Measurements from ENCODE around the gene GRPEL1. TPM values are rescaled to one million over a fixed set of nuclear protein-coding genes. Genes with fewer than 3 reads are reported as not detected.
A peak's percentile ranks its signal among the peaks of the same experiment; 100 is the strongest.

The GRPEL1 gene
- polyA plus RNA-seq, 1 of the 3 experiments (the other 2 are of a cell fraction), result 29.8 TPM

DNA sequence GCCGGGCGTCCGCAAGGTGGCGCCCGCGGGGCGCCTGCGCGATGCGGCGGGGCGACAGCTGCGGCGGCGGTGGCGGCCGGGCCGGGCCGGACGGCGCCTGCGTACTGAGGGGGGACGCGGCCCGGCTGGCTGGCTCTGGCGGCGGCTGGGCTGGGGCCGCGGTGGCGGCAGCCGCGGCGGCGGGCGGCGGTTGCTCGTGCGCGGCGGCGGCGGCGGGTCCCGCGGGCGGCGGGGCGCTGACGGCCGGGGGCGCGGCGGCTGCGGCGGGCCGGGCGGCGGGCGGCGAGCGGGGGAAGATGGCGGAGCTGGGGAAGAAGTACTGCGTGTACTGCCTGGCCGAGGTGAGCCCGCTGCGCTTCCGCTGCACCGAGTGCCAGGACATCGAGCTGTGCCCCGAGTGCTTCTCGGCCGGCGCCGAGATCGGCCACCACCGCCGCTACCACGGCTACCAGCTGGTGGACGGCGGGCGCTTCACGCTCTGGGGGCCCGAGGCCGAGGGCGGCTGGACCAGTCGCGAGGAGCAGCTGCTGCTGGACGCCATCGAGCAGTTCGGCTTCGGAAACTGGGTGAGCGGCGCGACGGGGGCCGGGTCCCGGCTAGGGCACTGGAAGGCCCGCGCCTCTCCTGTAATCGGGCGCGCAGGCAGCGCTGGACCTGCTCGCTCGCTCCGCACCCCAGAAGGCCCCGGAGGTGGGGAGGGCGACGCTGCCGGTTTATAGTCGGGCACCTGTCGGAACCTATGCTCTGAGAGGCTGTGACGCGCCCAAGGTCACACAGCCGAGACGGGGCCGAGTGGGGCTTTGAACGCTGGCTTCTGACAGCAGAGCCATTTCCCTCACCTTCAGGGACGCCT lies 24.4 kb downstream of the GRPEL1 start, which contains the start of gene TADA2B:
Gene TADA2B (plus strand): TSS at position 89 of the 853 bp plus-strand sequence. CDS start 208 bp downstream, at position 297.
- Histone ChIP-seq H3K9me2 (no peaks in the 10 kb centered on the region), H3F3A (replicated peaks; ENCODE audit: insufficient read depth) (peaks cover 9% of the 10 kb centered on the region), H3K4me3 (ENCODE audit: low read depth in 2 of 2, low read length in 1 of 2) (peak within 1 kb of the TSS; percentile 92 to 96), H3K4me1 (ENCODE audit: control insufficient read depth in 1 of 2, insufficient read depth in 2 of 2, low read depth in 1 of 2, low read length in 1 of 2) (peaks cover 15 to 29% of the 10 kb centered on the region in 2 experiments), H3K79me2 (ENCODE audit: insufficient read depth) (peaks cover 53% of the 10 kb centered on the region), H2AFZ (ENCODE audit: low read depth) (peak within 1 kb of the TSS; percentile 78), H3K9ac (peak within 1 kb of the TSS; percentile 86), H3K27me3 (ENCODE audit: insufficient read depth) (no peaks in the 10 kb centered on the region), H3K4me2 (peak within 1 kb of the TSS; percentile 100), H3K27ac (ENCODE audit: low read depth in 2 of 2, low read length in 1 of 2) (peak within 1 kb of the TSS; percentile 83 to 88), H3K36me3 (replicated peaks in 1 of 2; ENCODE audit: control insufficient read depth in 1 of 2, insufficient read depth in 2 of 2, low read length in 1 of 2) (no peaks in the 10 kb centered on the region), H3K9me3 (no peaks in the 10 kb centered on the region), H4K20me1 (ENCODE audit: insufficient read depth) (peaks cover 36% of the 10 kb centered on the region; the same call in 1 of the 2 replicates)
- 10% methylated on average over 2 of the region's 119 CpGs for WGBS (ENCODE audit: low lambda C conversion rate)
- DNase-seq, result no peak
- TF ChIP-seq YY1 (IDR thresholded peaks at IDR 0.05; ENCODE audit: low read depth) (peak; percentile 67), NRF1 (IDR thresholded peaks at IDR 0.05; ENCODE audit: low read depth, low read length) (no peak), ZBTB33 (IDR thresholded peaks at IDR 0.05; ENCODE audit: borderline replicate concordance, low read depth) (no peak)
- TF ChIP-seq, protein P1, sequence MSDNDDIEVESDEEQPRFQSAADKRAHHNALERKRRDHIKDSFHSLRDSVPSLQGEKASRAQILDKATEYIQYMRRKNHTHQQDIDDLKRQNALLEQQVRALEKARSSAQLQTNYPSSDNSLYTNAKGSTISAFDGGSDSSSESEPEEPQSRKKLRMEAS (IDR thresholded peaks at IDR 0.05; ENCODE audit: low read depth), result 0 out of 2 replicates have a peak, but pooled peaks have one; percentile 15
- CTCF ChIA-PET, result interaction anchor here (0.6 to 6.1 kb wide), 35 partner anchors 8 to 1332 kb away, joined by 3 to 80 read pairs (median 4); partner anchors contain the start of gene GRPEL1
- POLR2A ChIA-PET, result interaction anchor here (0.8 to 1.9 kb wide), 4 partner anchors 24 to 134 kb away, joined by 3 to 14 read pairs (median 4); partner anchors contain the start of genes GRPEL1 and TBC1D14

DNA sequence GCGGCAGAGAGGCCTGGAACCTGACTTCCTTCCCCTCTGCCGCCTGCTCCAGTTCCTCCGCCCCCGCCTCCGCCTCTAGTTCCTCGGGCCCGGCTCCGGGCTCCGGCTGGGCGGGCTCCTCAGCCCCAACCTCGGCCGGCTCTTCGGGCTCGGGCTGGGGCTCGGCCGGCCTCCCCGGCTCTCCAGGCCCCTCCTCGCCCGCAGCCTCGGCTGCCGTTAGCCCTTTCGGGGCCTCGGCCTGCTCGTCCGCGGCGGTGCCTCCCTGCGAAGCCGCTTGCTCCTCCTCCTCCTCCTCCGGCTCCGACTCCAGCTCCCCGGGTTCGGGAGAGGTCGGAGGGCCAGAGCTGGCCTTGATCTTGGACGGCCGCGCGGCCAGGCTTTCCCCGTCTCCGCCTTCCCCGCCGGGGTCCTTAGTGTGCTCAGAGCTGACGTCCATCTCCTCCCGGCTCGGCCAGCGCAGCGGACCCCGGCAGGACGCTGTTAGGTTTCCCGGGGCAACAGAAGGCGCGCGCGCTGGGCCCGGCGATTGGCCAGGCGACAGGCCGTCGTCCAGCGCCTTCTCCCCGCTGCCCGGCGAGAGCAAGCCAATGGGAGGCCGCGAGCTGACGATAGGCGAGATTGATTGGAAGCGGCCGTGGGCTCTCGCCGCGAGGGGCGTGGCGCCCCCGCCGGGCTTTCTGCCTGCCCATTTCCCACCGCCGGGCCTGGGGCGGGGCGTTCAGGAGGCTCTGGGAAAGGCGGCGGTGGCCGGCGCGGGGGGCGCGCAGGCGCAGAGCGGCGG lies 25.2 kb downstream of the GRPEL1 start:
- Histone ChIP-seq H3K79me2 (ENCODE audit: insufficient read depth) (peaks cover 47% of the 10 kb centered on the region), H3K9me3 (no peaks in the 10 kb centered on the region), H3K4me3 (ENCODE audit: low read depth in 2 of 2, low read length in 1 of 2) (peak overlapping the region; percentile 84 to 85), H4K20me1 (ENCODE audit: insufficient read depth) (peaks cover 35% of the 10 kb centered on the region; the same call in 1 of the 2 replicates), H3K4me1 (ENCODE audit: control insufficient read depth in 1 of 2, insufficient read depth in 2 of 2, low read depth in 1 of 2, low read length in 1 of 2) (peaks cover 15 to 29% of the 10 kb centered on the region in 2 experiments), H3K36me3 (replicated peaks in 1 of 2; ENCODE audit: control insufficient read depth in 1 of 2, insufficient read depth in 2 of 2, low read length in 1 of 2) (no peaks in the 10 kb centered on the region), H3K27ac (ENCODE audit: low read depth in 2 of 2, low read length in 1 of 2) (peak overlapping the region; percentile 8 to 88; a peak in 2 of 4 replicates), H3K9ac (peak overlapping the region; percentile 86), H3K4me2 (peak overlapping the region; percentile 100), H3K27me3 (ENCODE audit: insufficient read depth) (no peaks in the 10 kb centered on the region), H3K9me2 (no peaks in the 10 kb centered on the region), H3F3A (replicated peaks; ENCODE audit: insufficient read depth) (peaks cover 9% of the 10 kb centered on the region), H2AFZ (ENCODE audit: low read depth) (peak overlapping the region; percentile 76)
- WGBS (ENCODE audit: low lambda C conversion rate), result 3% methylated on average over 14 of the region's 90 CpGs
- ChIA-PET POLR2A (interaction anchor here (0.8 to 1.9 kb wide), 4 partner anchors 25 to 133 kb away, joined by 3 to 14 read pairs (median 4); partner anchors contain the start of genes GRPEL1 and TBC1D14), CTCF (interaction anchor here (0.6 to 6.1 kb wide), 36 partner anchors 8 to 1333 kb away, joined by 3 to 80 read pairs (median 4); partner anchors contain the start of gene GRPEL1)
- DNase-seq, result peak; percentile 100
- TF ChIP-seq NRF1 (IDR thresholded peaks at IDR 0.05; ENCODE audit: low read depth, low read length) (peak; percentile 89), JUND (IDR thresholded peaks at IDR 0.05) (no peak), FOXJ3 (CRISPR knock-in tag; IDR thresholded peaks at IDR 0.05) (no peak), GABPA (IDR thresholded peaks at IDR 0.05; ENCODE audit: low read depth) (no peak), CTCF (IDR thresholded peaks at IDR 0.05) (peak; percentile 22), IRF3 (IDR thresholded peaks at IDR 0.05; ENCODE audit: low read depth, low read length) (peak; percentile 65), POLR2AphosphoS5 (IDR thresholded peaks at IDR 0.05; ENCODE audit: low read depth, low read length) (no peak), EP300 (IDR thresholded peaks at IDR 0.05; ENCODE audit: borderline replicate concordance in 1 of 2, low read depth in 1 of 2, low read length in 1 of 2) (0 out of 4 replicates have a peak, but pooled peaks of 1 of the 2 experiments have one; percentile 11), YY1 (IDR thresholded peaks at IDR 0.05; ENCODE audit: low read depth) (0 out of 2 replicates have a peak, but pooled peaks have one; percentile 37)
- TF ChIP-seq, protein P1 (IDR thresholded peaks at IDR 0.05; ENCODE audit: low read depth), result peak; percentile 24; the same call in 1 of the 2 replicates
- TF ChIP-seq, protein P2, sequence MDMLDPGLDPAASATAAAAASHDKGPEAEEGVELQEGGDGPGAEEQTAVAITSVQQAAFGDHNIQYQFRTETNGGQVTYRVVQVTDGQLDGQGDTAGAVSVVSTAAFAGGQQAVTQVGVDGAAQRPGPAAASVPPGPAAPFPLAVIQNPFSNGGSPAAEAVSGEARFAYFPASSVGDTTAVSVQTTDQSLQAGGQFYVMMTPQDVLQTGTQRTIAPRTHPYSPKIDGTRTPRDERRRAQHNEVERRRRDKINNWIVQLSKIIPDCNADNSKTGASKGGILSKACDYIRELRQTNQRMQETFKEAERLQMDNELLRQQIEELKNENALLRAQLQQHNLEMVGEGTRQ (IDR thresholded peaks at IDR 0.05; ENCODE audit: borderline replicate concordance, low read depth, low read length), result no peak

Data from SK-N-SH (cell line).